ENCODE measurements around the gene ETV3. TPM values are rescaled to one million over a fixed set of nuclear protein-coding genes. Genes with fewer than 3 reads are reported as not detected.

The ETV3 gene
- total RNA-seq, 1 donor from 2014 or later, result 39.0 TPM

- no peak for TF ChIP-seq CTCF (IDR thresholded peaks at IDR 0.05; ENCODE audit: partially characterized antibody, unreplicated experiment)
- DNase-seq, result no peak
- Mint-ChIP-seq H3K27me3 (ENCODE audit: unreplicated experiment) (no peaks in the 10 kb centered on the region), H3K27ac (ENCODE audit: unreplicated experiment) (no peak overlapping the region), H3K36me3 (ENCODE audit: unreplicated experiment) (no peaks in the 10 kb centered on the region), H3K4me3 (ENCODE audit: unreplicated experiment) (no peak overlapping the region), H3K9me3 (ENCODE audit: unreplicated experiment) (no peaks in the 10 kb centered on the region), H3K4me1 (ENCODE audit: low read depth, unreplicated experiment) (no peaks in the 10 kb centered on the region)
Measured at GRCh38 chr1:157145076-157145475, 6.9 kb upstream of the ETV3 start.

GRCh38 chr1:157144509-157144908, 6.3 kb upstream of the ETV3 start:
- Mint-ChIP-seq H3K27ac (ENCODE audit: unreplicated experiment) (no peak overlapping the region), H3K4me3 (ENCODE audit: unreplicated experiment) (no peak overlapping the region), H3K36me3 (ENCODE audit: unreplicated experiment) (no peaks in the 10 kb centered on the region), H3K4me1 (ENCODE audit: low read depth, unreplicated experiment) (no peaks in the 10 kb centered on the region), H3K9me3 (ENCODE audit: unreplicated experiment) (peaks cover 2% of the 10 kb centered on the region), H3K27me3 (ENCODE audit: unreplicated experiment) (no peaks in the 10 kb centered on the region)
- no peak for DNase-seq
- no peak for TF ChIP-seq CTCF (IDR thresholded peaks at IDR 0.05; ENCODE audit: partially characterized antibody, unreplicated experiment)

- Mint-ChIP-seq H3K36me3 (ENCODE audit: unreplicated experiment) (no peaks in the 10 kb centered on the region), H3K9me3 (ENCODE audit: unreplicated experiment) (peaks cover 2% of the 10 kb centered on the region), H3K27me3 (ENCODE audit: unreplicated experiment) (peaks cover 5% of the 10 kb centered on the region), H3K4me3 (ENCODE audit: unreplicated experiment) (no peak overlapping the region), H3K4me1 (ENCODE audit: low read depth, unreplicated experiment) (peaks cover 3% of the 10 kb centered on the region), H3K27ac (ENCODE audit: unreplicated experiment) (no peak overlapping the region)
- TF ChIP-seq CTCF (IDR thresholded peaks at IDR 0.05; ENCODE audit: partially characterized antibody, unreplicated experiment), result no peak
- no peak for DNase-seq
Measured at GRCh38 chr1:157142765-157143423, 4.7 kb upstream of the ETV3 start.

- H3K27me3 Mint-ChIP-seq (ENCODE audit: unreplicated experiment), result peaks cover 12% of the 10 kb centered on the region
- H3K27ac Mint-ChIP-seq (ENCODE audit: unreplicated experiment), result no peak overlapping the region
- peaks cover 3% of the 10 kb centered on the region for H3K4me1 Mint-ChIP-seq (ENCODE audit: low read depth, unreplicated experiment)
- no peaks in the 10 kb centered on the region for H3K36me3 Mint-ChIP-seq (ENCODE audit: unreplicated experiment)
- H3K9me3 Mint-ChIP-seq (ENCODE audit: unreplicated experiment), result peaks cover 3% of the 10 kb centered on the region
- TF ChIP-seq CTCF (IDR thresholded peaks at IDR 0.05; ENCODE audit: partially characterized antibody, unreplicated experiment), result no peak
- DNase-seq, result no peak
- H3K4me3 Mint-ChIP-seq (ENCODE audit: unreplicated experiment), result no peak overlapping the region
Measured at GRCh38 chr1:157142201-157142600, 4.0 kb upstream of the ETV3 start.

- Mint-ChIP-seq H3K27me3 (ENCODE audit: unreplicated experiment) (peaks cover 16% of the 10 kb centered on the region), H3K36me3 (ENCODE audit: unreplicated experiment) (no peaks in the 10 kb centered on the region), H3K9me3 (ENCODE audit: unreplicated experiment) (peaks cover 10% of the 10 kb centered on the region), H3K27ac (ENCODE audit: unreplicated experiment) (no peak overlapping the region), H3K4me3 (ENCODE audit: unreplicated experiment) (no peak overlapping the region), H3K4me1 (ENCODE audit: low read depth, unreplicated experiment) (peaks cover 10% of the 10 kb centered on the region)
- TF ChIP-seq CTCF (IDR thresholded peaks at IDR 0.05; ENCODE audit: partially characterized antibody, unreplicated experiment), result no peak
- no peak for DNase-seq
Measured at GRCh38 chr1:157141212-157141855, 3.1 kb upstream of the ETV3 start.
